ENCODE data around the gene BRINP2. TPM values are rescaled to one million over a fixed set of nuclear protein-coding genes. Genes with fewer than 3 reads are reported as not detected.

The BRINP2 gene
- total RNA-seq, 1 experiment from 2014 or later = 0.24 TPM

- TF ChIP-seq, protein P1, sequence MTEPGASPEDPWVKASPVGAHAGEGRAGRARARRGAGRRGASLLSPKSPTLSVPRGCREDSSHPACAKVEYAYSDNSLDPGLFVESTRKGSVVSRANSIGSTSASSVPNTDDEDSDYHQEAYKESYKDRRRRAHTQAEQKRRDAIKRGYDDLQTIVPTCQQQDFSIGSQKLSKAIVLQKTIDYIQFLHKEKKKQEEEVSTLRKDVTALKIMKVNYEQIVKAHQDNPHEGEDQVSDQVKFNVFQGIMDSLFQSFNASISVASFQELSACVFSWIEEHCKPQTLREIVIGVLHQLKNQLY (CRISPR knock-in tag; IDR thresholded peaks at IDR 0.05) = no peak
- TF ChIP-seq ERG (CRISPR knock-in tag; IDR thresholded peaks at IDR 0.05) = no peak
- TF ChIP-seq ZNF671 (CRISPR knock-in tag; IDR thresholded peaks at IDR 0.05) = no peak
Observed at GRCh38 chr1:177138347-177138746, 32.4 kb upstream of the BRINP2 start (continued).

GRCh38 chr1:177142010-177142409 lies 28.7 kb upstream of the BRINP2 start:
- peaks cover 22% of the 10 kb centered on the region for H3K4me1 Mint-ChIP-seq
- POLR2A ChIA-PET = no interaction called here
- no peak overlapping the region for H3K4me3 Mint-ChIP-seq
- H3K27ac Mint-ChIP-seq = no peak overlapping the region
- no peaks in the 10 kb centered on the region for H3K9me3 Mint-ChIP-seq
- no peak for DNase-seq (ENCODE audit: low spot score)
- no peak for ATAC-seq
- no peaks in the 10 kb centered on the region for H3K36me3 Mint-ChIP-seq
- TF ChIP-seq, protein P2, sequence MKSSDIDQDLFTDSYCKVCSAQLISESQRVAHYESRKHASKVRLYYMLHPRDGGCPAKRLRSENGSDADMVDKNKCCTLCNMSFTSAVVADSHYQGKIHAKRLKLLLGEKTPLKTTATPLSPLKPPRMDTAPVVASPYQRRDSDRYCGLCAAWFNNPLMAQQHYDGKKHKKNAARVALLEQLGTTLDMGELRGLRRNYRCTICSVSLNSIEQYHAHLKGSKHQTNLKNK (CRISPR knock-in tag; IDR thresholded peaks at IDR 0.05) = no peak
- TF ChIP-seq AR (CRISPR knock-in tag; IDR thresholded peaks at IDR 0.05) = no peak
- no peak for TF ChIP-seq ZBTB43 (CRISPR knock-in tag; IDR thresholded peaks at IDR 0.05)
- TF ChIP-seq EMX1 (CRISPR knock-in tag; IDR thresholded peaks at IDR 0.05) = no peak
- no peak for TF ChIP-seq ZNF232 (CRISPR knock-in tag; IDR thresholded peaks at IDR 0.05)
- H3K27me3 Mint-ChIP-seq (ENCODE audit: low read depth) = no peaks in the 10 kb centered on the region
- CTCF ChIA-PET = no interaction called here

DNA sequence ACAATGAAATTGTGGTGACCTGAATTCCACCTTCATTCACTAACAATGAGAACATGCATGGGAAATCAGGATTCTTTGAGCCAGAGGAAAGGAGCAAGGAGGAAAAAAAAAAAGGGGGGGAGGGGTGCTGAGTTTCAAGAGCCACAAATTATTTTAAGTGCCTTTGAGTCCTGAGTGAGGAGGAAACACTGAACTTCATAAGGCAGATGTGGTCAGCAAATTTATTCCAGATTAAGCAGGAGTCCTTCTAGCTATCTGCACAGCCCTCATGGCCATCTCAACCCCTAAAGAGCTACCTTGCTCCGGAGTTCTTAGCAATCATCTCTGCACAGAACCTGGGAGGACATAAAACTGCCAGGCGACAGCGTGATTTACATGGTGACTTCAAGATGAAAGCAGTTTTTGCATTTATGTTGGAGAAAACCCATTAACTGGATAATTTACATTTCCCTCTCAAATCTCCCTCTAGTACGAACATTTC lies 27.9 kb upstream of the BRINP2 start:
- Mint-ChIP-seq H3K9me3 (no peaks in the 10 kb centered on the region), H3K4me3 (no peak overlapping the region), H3K4me1 (peaks cover 22% of the 10 kb centered on the region), H3K27me3 (ENCODE audit: low read depth) (no peaks in the 10 kb centered on the region), H3K27ac (no peak overlapping the region), H3K36me3 (no peaks in the 10 kb centered on the region)
- ATAC-seq = no peak
- POLR2A ChIA-PET = no interaction called here
- no peak for DNase-seq (ENCODE audit: low spot score)
- CTCF ChIA-PET = no interaction called here
- TF ChIP-seq SP1 (CRISPR knock-in tag; conservative IDR thresholded peaks at IDR 0.05) = no peak
- TF ChIP-seq USF1 (CRISPR knock-in tag; IDR thresholded peaks at IDR 0.05) = no peak
- TF ChIP-seq ERG (CRISPR knock-in tag; IDR thresholded peaks at IDR 0.05) = no peak
- TF ChIP-seq ESRRA (CRISPR knock-in tag; IDR thresholded peaks at IDR 0.05; ENCODE audit: borderline replicate concordance) = no peak
- TF ChIP-seq, protein P3, sequence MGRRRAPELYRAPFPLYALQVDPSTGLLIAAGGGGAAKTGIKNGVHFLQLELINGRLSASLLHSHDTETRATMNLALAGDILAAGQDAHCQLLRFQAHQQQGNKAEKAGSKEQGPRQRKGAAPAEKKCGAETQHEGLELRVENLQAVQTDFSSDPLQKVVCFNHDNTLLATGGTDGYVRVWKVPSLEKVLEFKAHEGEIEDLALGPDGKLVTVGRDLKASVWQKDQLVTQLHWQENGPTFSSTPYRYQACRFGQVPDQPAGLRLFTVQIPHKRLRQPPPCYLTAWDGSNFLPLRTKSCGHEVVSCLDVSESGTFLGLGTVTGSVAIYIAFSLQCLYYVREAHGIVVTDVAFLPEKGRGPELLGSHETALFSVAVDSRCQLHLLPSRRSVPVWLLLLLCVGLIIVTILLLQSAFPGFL (CRISPR knock-in tag; IDR thresholded peaks at IDR 0.05; ENCODE audit: borderline replicate concordance) = no peak
- no peak for TF ChIP-seq EMX1 (CRISPR knock-in tag; IDR thresholded peaks at IDR 0.05)
- TF ChIP-seq ZNF138 (CRISPR knock-in tag; conservative IDR thresholded peaks at IDR 0.05) = no peak
- no peak for TF ChIP-seq TEAD1 (CRISPR knock-in tag; IDR thresholded peaks at IDR 0.05)
- TF ChIP-seq, protein P2 (CRISPR knock-in tag; IDR thresholded peaks at IDR 0.05) = no peak
